ENCODE results near the gene GPR162. TPM values are rescaled to one million over a fixed set of nuclear protein-coding genes. Genes with fewer than 3 reads are reported as not detected.

GPR162 gene
- polyA plus RNA-seq, 1 donor = 25.8 TPM

GRCh38 chr12:6834873-6835272 is 13.3 kb downstream of the GPR162 start:
- no peak for DNase-seq

DNA sequence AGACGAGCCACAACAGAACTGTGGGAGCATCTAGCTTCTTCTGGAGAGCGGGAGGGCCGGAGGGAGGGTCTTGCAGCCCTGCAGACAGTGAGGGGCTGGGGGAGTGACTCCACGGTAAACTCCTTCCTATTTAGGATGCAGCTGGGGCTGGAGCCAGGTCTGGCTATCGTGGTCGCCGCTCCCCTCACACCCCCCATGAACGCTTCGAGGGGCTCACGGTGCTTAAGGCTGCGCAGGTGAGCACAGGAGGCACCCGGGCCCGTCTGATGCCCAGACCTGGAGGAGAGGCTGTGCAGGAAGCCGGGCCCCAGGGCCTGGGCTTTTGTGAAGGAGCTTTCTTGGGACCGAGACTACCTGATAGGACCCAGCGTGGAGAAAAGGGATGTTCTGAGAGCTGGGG is 15.2 kb downstream of the GPR162 start:
- DNase-seq = no peak

GRCh38 chr12:6837370-6838060 is 15.9 kb downstream of the GPR162 start:
- DNase-seq = no peak

GRCh38 chr12:6838854-6839253 is 17.2 kb downstream of the GPR162 start:
- no peak for DNase-seq

GRCh38 chr12:6839482-6840201 is 18.0 kb downstream of the GPR162 start:
- DNase-seq = no peak

GRCh38 chr12:6840330-6840729 is 18.7 kb downstream of the GPR162 start:
- no peak for DNase-seq

DNA sequence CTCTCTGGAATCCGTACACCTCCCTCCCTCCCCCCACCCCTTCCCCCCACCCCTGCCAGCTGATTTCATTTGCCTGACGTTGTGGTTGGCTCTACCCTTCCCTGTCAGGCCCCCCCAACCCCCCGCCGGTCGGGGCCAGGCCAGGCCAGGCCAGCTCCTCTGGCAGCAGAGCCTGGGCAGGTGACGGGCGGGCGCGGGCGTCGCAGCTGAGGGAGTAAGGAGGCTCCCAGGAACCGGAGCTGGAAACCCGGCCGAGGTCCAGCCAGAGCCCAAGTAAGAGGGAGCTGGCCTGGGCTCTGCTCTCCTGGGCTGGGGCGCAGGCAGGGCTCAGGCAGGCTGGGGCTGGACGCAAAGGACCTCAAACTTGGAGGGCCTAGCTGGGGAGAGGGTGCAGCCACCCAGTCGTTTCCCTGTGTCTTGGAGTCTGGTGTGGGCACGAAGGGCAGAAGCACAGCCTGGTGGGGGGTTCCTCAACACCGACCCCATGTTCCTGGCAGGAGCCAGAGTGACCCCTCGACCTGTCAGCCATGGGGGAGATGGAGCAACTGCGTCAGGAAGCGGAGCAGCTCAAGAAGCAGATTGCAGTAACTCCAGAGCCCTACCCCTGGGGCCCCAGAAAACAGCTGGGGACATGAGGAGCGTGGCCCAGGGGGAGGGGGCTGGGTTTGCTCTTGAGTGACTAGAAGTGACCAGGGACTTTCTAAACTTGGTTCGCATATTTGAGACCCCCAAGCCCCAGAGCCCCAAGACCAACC is 19.3 kb downstream of the GPR162 start, which contains the start of gene GNB3:
Gene GNB3 (plus strand): TSS at position 165 of the 755 bp plus-strand sequence. CDS start 363 bp downstream, at position 528.
- no peak for DNase-seq

DNA sequence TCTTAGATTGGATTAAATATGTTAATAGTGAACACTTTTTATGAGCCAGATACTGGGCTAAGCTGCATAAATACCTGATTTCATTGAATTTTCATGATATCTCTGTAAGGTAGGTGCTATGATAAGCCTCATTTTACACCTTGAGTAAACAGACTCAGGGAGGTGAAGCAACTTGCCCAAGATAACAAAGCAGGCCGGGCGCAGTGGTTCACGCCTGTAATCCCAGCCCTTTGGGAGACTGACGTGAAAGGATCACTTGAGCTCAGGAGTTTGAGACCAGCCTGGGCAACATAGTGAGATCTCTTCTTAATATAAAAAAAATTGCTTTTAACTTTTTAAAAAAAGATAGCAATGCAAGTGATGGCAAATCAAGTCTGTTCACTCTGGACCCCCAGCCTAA is 20.5 kb downstream of the GPR162 start:
- no peak for DNase-seq

DNA sequence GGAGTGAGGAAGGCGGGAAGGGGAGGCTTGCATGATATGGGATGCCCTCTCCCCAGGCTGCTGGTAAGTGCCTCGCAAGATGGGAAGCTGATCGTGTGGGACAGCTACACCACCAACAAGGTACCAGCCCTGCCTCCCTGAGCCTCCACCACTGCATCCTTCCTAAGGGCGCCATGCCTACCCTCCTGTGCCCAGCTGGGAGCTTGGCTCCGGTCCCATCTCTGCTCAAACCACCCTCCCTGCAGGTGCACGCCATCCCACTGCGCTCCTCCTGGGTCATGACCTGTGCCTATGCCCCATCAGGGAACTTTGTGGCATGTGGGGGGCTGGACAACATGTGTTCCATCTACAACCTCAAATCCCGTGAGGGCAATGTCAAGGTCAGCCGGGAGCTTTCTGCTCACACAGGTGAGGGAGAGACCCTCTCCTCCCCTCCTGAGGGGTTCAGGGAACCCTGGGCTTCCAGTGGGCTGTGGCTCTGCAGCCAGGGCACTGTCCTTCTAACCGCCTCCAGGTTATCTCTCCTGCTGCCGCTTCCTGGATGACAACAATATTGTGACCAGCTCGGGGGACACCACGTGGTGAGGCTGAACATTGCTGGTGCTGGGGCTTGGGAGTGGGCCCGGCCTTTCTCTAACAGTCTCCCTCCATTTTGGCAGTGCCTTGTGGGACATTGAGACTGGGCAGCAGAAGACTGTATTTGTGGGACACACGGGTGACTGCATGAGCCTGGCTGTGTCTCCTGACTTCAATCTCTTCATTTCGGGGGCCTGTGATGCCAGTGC is 21.7 kb downstream of the GPR162 start:
- no peak for DNase-seq

DNA sequence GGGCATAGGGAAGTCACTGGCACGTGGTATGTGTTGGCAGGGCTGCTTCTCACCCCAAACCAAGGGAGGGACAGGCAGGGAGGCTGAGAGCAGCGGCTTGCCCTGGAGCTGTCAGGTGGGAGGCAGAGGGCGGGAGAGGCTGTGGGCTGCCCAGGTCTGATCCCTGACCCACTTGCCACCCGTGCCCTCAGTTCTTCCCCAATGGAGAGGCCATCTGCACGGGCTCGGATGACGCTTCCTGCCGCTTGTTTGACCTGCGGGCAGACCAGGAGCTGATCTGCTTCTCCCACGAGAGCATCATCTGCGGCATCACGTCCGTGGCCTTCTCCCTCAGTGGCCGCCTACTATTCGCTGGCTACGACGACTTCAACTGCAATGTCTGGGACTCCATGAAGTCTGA is 23.8 kb downstream of the GPR162 start:
- DNase-seq = no peak

DNA sequence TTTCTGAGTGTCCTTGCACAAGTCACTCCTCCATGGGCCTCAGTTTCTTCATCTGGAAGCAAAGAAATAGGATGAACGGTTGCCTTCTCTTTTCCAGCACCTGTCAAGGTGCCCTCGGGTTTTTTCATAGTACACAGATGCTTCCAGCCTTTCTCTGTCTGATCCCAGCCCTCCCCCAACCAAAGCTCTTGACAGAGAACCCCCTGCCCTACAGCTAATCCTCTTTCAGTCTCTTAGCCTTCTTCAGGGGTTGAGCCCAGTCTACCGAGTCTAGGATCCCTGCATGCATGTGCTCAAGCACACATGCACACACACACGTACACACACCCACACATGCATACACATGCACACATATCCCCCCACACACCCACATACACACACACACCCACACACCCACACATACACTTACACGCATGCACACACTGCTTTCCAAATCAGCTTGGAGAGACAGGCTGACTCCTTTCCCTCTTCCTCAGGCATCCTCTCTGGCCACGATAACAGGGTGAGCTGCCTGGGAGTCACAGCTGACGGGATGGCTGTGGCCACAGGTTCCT is 24.8 kb downstream of the GPR162 start:
- DNase-seq = no peak

DNA sequence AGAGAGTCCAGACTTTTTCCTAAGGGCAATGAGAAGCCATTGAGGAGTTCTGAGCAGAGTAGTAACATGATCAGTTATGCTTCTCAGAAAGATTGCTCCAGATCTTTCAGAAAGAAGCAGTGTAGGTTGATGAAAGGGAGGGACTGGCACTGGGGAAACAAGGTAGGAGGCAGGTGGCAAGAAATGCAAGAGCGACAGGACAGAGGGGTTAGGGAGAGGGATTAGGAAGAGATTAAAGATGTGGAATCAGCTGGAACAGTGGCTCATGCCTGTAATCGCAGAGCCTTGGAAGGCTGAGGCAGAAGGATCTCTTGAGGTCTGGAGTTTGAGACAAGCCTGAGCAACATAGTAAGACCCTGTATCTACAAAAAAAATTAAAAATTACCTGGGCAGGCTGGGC is 26.1 kb downstream of the GPR162 start:
- DNase-seq = no peak

DNA sequence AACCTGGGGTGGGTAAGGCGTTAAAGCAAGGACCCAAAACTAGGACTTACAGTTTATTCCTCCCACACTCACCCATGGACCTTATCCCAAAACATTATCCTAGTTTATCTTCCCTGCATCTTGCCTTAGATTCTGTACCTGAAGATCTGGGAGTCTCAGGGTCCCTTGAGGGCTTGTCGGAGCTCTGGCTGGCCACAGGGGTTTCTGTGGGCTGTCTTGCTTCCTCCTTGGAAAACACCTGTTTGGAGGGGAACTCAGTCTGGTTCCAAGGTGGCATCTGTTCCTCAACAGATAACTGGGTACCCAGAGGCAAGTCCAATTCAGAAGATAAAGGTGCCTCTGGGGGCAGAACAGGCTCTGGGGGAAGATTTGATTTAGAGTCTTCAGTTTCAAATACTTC is 27.8 kb downstream of the GPR162 start:
- DNase-seq = no peak

DNA sequence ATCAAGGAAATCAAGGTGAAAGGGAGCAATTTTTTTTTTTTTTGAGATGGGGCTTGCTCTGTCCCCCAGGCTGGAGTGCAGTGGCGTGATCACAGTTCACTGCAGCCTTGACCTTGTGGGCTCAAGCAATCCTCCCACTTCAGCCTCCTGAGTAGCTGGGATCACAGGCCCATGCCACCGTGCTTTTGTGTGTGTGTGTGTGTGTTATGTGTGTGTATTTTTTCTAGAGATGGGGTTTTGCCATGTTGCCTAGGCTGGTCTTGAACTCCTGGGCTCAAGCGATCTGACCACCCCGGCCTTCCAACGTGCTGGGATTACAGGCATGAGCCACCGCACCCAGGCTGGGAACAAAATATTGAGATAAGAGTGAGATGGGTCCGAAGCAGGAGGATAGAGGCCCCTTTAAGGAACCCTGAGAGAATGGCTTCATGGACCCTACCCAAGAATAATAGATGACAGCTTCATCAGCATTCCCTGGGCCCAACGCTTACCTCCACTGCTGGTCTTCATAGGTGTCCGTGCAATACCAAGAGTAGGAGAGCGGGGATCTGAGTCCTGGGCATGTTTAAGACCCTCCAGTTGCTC is 28.4 kb downstream of the GPR162 start:
- DNase-seq = no peak

DNA sequence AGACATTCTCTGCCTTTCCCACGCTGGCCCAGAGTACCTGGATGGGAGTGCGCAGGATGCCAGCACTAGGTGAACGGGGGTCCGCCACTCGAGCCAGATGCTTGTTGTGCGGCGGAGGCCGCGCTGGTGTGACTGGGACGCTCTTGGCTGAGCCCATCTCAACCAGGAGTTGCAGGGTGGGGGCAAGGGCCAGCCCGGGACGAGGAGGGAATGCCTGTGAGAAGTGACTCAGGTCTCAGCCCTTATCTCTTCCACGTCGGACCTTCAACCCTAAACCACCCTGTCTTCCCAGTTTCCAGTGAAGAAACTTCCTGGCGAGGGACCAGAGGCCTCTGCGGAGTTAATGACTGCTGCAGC is 29.2 kb downstream of the GPR162 start:
- DNase-seq = no peak

GRCh38 chr12:6851153-6851920 is 29.7 kb downstream of the GPR162 start, which contains the start of gene CDCA3:
Gene CDCA3 (minus strand): TSS chr12:6851286. CDS start chr12:6850952, 334 bp downstream.
- peak; percentile 95 for DNase-seq

DNA sequence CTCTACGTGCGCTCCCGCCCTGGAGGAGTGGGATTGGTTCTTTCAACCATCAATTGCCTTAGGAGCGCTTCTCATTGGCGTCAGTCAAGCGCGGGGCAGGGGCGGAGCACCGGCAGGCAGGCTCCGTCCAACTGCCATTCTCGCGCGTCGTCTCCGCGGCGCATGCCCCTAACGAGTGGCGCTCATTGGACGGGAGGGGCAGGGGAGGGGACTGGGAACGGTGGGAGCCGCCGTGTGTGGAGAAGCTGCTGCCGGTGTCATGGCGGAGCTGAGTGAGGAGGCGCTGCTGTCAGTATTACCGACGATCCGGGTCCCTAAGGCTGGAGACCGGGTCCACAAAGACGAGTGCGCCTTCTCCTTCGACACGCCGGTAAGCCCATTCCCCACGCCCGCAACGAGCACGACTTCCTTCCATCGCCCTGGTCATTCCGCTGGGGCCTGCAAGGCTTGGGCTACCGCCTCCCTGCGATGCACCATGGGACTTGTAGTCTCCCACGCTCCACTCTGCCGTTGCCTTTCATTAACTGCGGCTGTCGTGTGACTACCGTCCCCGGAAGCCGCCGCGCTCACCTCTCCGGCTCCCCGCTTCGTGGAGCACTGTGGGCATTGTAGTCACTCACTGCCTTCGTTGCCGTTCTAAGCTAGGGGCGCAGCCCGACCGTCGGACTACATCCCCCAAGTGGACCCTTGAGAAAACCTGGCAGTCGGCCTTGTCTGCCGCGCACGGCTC is 30.5 kb downstream of the GPR162 start, which contains the start of gene USP5:
Gene USP5 (plus strand): TSS at position 230 of the 730 bp plus-strand sequence. CDS start 30 bp downstream, at position 260.
- DNase-seq = peak; percentile 99

DNA sequence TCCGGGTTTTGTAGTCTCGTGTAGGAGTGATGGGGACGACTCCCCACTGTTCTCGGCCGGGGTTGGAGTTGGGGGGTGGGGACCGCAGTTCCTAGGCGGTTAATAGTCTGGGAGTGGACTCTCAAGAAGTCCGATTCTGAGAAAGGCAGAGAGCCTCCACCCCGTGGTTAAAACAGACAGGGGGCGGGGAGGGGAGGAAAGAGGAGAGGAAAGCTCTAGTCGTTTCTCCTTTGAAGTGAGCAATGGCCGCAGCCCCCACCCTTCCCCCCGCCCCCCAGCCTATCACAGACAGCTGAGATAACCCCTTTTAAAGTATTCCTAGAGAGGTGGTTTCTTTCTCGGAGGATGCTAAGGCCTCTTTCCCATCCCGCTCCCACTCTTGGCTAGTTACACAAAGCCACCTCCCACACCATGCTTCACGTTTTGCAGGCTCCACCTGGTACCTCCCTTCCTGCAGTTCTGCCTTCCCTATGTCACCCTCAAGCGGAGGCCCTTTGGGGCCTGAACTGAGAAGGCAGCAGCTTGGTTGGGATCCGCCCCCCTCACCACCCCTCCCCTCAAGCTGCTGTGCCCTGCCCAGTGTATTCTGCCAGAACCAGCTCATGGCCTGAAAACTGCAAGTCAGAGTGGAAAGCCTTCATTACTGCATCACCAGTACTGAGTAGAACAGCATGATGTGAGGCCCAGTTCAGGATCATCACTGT is 31.2 kb downstream of the GPR162 start:
- no peak for DNase-seq

- DNase-seq = no peak
Measured at GRCh38 chr12:6853626-6854025, 32.0 kb downstream of the GPR162 start.

All from left kidney (tissue), 2 donors.